Fibroblast of mammary gland (primary cell): ENCODE measurements around the gene INPP5B.

Source experiments
- DNase-seq: peaks from one replicate; pipeline ENCODE4 v3.0.0-alpha.2; 2010; ENCODE audit warnings: low read depth
- H3K4me3 ChIP-seq: 2 replicates; pipeline ENCODE4 v1.5.1; 2011; ENCODE audit warnings: low read depth, mild to moderate bottlenecking, low read length, moderate library complexity; ENCODE audit not compliant: control insufficient read depth
- TF ChIP-seq, protein P1 (sequence below): conservative IDR thresholded peaks from 2 replicates; pipeline ENCODE4 v1.5.1; 2011; ENCODE audit warnings: low read depth, low read length, inconsistent platforms; ENCODE audit not compliant: control insufficient read depth, insufficient read depth

INPP5B gene

DNA sequence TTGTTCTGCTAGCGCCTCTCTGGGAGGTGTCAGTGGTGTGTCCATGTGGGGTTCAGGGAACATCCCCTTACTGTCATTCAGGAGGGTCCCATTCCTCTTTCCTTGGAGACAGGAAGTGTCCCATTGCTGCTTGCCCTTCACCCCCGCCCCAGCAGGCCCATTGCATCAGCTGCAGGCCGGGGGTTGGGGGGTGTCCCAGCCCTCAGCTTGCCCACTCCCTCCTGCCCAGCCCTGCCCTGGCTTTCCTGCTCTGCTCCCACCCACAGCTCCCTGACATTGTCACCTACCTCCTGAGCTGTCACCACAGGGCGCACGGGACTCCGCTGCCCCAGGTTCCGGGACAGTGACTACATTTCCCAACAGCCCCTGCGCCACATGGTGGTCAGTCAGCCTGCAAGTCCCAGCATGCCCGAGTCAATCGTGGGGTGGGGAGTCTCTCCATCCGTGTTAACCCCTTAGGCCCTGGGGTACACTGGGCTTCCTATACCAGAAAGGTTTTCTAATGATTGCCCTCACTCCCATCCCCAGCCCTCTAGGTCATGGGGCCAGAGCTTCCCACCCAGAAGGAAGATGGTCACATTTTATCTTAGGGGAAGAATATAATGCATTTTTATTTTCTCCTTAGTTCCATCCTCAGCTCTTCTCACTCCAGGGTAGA lies at the start of gene INPP5B:
Gene INPP5B (minus strand): TSS at position 351 of the 658 bp plus-strand sequence. CDS start 745 bp downstream, outside the sequence.
- peak within 1 kb of the TSS; percentile 83 for H3K4me3 ChIP-seq
- TF ChIP-seq, protein P1, sequence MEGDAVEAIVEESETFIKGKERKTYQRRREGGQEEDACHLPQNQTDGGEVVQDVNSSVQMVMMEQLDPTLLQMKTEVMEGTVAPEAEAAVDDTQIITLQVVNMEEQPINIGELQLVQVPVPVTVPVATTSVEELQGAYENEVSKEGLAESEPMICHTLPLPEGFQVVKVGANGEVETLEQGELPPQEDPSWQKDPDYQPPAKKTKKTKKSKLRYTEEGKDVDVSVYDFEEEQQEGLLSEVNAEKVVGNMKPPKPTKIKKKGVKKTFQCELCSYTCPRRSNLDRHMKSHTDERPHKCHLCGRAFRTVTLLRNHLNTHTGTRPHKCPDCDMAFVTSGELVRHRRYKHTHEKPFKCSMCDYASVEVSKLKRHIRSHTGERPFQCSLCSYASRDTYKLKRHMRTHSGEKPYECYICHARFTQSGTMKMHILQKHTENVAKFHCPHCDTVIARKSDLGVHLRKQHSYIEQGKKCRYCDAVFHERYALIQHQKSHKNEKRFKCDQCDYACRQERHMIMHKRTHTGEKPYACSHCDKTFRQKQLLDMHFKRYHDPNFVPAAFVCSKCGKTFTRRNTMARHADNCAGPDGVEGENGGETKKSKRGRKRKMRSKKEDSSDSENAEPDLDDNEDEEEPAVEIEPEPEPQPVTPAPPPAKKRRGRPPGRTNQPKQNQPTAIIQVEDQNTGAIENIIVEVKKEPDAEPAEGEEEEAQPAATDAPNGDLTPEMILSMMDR: no peak
- DNase-seq: peak; percentile 85

GRCh38 chr1:37995751-37996345 lies 49.0 kb upstream of the INPP5B start:
- H3K4me3 ChIP-seq: peak overlapping the region; percentile 40
- TF ChIP-seq, protein P1: no peak
- DNase-seq: peak; percentile 97

GRCh38 chr1:37994886-37995566 lies 48.2 kb upstream of the INPP5B start:
- DNase-seq: no peak
- TF ChIP-seq, protein P1: no peak
- H3K4me3 ChIP-seq: peak overlapping the region; percentile 40

DNA sequence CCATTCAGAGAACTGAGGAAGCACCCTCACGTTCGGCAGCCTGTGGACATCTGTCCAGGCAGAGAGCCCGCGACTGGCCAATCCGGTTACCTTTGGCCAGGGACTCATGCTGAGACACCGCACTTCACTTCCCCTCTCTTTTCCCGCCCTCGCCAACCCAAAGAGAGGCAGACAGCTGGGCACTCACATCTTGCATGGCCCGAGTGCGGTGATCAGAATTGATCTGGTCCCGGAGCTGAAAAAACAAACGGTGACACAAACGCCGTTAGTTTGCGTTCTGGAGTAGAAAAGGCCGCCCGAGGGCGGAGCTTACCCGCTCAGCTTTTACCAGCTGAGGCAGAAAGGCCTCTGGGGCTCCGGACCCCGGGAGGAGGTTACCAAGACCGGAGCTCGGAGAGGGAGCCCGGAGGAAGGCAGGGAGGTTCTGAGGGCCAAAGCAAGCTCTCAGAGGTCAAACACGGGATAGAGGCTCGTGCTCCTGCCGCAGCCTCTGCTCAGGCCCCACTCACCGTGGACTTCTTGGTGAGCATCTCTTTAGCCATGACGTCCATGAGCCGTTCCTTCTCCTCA lies 42.6 kb upstream of the INPP5B start:
- H3K4me3 ChIP-seq: peak overlapping the region; percentile 99
- DNase-seq: peak; percentile 32
- TF ChIP-seq, protein P1: no peak

DNA sequence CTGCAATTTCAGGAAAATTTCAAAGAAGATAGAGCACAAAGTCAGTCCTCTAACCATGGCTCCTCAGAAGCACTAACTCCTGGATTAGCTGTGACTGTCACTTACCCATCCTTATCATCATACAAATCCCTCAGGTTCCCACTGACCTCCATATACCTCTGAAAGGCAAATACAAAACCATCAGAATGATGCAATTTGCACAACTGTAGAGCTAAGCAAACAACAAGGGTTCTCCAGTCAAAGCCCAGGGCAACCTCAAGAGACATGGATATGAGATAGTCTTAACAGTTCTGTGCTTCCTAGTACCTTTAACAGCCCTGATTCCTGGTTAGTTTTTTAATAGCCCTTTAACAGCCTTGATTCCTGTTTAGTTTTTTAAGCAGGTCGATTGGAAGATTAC lies 40.8 kb upstream of the INPP5B start:
- H3K4me3 ChIP-seq: no peak overlapping the region
- no peak for DNase-seq
- TF ChIP-seq, protein P1: no peak

DNA sequence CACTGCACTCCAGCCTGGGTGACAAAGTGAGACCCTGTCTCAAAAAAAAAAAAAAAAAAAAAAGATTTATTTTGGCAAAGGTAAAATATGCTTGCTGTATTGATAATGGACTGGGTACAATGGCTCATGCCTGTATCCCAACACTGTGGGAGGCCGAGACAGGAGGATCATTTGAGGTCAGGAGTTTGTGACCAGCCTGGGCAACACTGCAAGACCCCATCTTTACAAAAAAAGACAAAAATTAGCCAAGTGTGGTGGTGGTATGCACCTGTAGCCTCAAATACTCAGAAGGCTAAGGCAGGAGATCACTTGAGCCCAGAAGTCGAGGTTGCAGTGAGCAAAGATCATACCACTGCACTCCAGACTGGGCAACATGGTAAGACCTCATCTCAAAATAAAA lies 36.7 kb upstream of the INPP5B start:
- H3K4me3 ChIP-seq: no peak overlapping the region
- TF ChIP-seq, protein P1: no peak

More for the DNA sequence above, 36.7 kb upstream of the INPP5B start:
- DNase-seq: no peak
